ENCODE data around the gene FOXN3.

DNA sequence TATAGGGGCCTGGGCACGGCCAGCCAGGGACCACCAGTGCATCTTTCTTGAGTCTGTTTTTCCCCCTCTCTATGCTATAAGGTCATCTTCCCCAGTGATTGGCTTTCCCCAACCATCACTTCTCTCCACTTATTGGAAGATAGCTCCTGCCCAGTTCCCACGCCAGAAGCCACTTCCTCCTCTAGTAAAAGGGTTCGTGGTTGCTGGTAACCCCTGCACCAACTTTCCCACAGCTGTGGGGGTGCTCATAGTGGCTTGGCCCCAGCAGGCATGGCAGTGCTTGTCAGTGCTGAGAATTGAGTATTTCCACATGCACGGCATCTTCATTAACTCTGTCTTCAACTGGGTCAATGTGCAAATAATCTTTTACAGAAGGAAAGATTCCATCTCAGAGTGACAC lies 215.4 kb downstream of the FOXN3 start:
- TF ChIP-seq, protein P1, sequence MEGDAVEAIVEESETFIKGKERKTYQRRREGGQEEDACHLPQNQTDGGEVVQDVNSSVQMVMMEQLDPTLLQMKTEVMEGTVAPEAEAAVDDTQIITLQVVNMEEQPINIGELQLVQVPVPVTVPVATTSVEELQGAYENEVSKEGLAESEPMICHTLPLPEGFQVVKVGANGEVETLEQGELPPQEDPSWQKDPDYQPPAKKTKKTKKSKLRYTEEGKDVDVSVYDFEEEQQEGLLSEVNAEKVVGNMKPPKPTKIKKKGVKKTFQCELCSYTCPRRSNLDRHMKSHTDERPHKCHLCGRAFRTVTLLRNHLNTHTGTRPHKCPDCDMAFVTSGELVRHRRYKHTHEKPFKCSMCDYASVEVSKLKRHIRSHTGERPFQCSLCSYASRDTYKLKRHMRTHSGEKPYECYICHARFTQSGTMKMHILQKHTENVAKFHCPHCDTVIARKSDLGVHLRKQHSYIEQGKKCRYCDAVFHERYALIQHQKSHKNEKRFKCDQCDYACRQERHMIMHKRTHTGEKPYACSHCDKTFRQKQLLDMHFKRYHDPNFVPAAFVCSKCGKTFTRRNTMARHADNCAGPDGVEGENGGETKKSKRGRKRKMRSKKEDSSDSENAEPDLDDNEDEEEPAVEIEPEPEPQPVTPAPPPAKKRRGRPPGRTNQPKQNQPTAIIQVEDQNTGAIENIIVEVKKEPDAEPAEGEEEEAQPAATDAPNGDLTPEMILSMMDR (IDR thresholded peaks at IDR 0.05 in 4 of 5, conservative IDR thresholded peaks at IDR 0.05 in 1 of 5) = no peak
- no peak for TF ChIP-seq POLR2A (IDR thresholded peaks at IDR 0.05)

All from gastrocnemius medialis (tissue), 4 donors.